Osteoblast (primary cell): ENCODE data around the gene PRDM11. TPM values are rescaled to one million over a fixed set of nuclear protein-coding genes. Genes with fewer than 3 reads are reported as not detected.

ENCODE experiments used
- DNase-seq: peaks from one replicate; pipeline ENCODE4 v3.0.0; 2011; ENCODE audit warnings: low spot score, mixed read lengths; ENCODE audit not compliant: insufficient read length; ENCODE audit errors: missing footprints
- H2AFZ ChIP-seq: 2 replicates; pipeline ENCODE4 v1.6.0; 2011; ENCODE audit warnings: mild to moderate bottlenecking, low read length
- H3K27ac ChIP-seq: 2 replicates; pipeline ENCODE4 v1.5.1; 2011; ENCODE audit warnings: mild to moderate bottlenecking, low read depth, low read length, moderate library complexity
- H3K27me3 ChIP-seq: 2 replicates; pipeline ENCODE4 v1.6.0; 2012; ENCODE audit warnings: mild to moderate bottlenecking, control low read depth, inconsistent platforms, low read length, moderate library complexity; ENCODE audit not compliant: insufficient read depth
- H3K36me3 ChIP-seq: 2 replicates; pipeline ENCODE4 v1.5.1; 2011; ENCODE audit warnings: mild to moderate bottlenecking, low read length, control low read depth, moderate library complexity; ENCODE audit not compliant: insufficient read depth
- H3K4me1 ChIP-seq: 2 replicates; pipeline ENCODE4 v1.5.1; 2011; ENCODE audit warnings: mild to moderate bottlenecking, low read length, control low read depth, moderate library complexity; ENCODE audit not compliant: insufficient read depth
- H3K4me2 ChIP-seq: 2 replicates; pipeline ENCODE4 v1.6.0; 2011; ENCODE audit warnings: mild to moderate bottlenecking, low read length; ENCODE audit not compliant: insufficient read depth
- H3K4me3 ChIP-seq: fragments of 200-600 bp; sonication (generic); 3 replicates; pipeline ENCODE4 v1.5.1; 2012; ENCODE audit warnings: mild to moderate bottlenecking, low read length, inconsistent platforms; ENCODE audit not compliant: insufficient read depth
- H3K79me2 ChIP-seq: 2 replicates; pipeline ENCODE4 v1.6.0; 2012; ENCODE audit warnings: mild to moderate bottlenecking, low read length, control low read depth, inconsistent platforms; ENCODE audit not compliant: insufficient read depth
- H3K9me3 ChIP-seq: 2 replicates; pipeline ENCODE4 v1.5.1; 2011; ENCODE audit warnings: low read depth, low read length, control low read depth
- H4K20me1 ChIP-seq: 2 replicates; pipeline ENCODE4 v1.6.0; 2012; ENCODE audit warnings: mild to moderate bottlenecking, low read length, control low read depth; ENCODE audit not compliant: insufficient read depth
- CTCF ChIP-seq: IDR thresholded peaks from 2 replicates; pipeline ENCODE4 v1.5.1; 2011; ENCODE audit warnings: mild to moderate bottlenecking, low read depth, low read length, moderate library complexity; ENCODE audit errors: extremely low read depth
- total RNA-seq: library from RNA; depleted of rRNA; stranded (reverse); fragments of >200 nt; gene quantifications from 2 replicates; pipeline ENCODE4 v1.2.3, GENCODE V29; 2012

Gene PRDM11
- total RNA-seq, 1 donor, result 5.4 TPM

- H3K4me2 ChIP-seq, result no peak overlapping the region
Measured at GRCh38 chr11:45266676-45267020, 120.2 kb downstream of the PRDM11 start.

DNA sequence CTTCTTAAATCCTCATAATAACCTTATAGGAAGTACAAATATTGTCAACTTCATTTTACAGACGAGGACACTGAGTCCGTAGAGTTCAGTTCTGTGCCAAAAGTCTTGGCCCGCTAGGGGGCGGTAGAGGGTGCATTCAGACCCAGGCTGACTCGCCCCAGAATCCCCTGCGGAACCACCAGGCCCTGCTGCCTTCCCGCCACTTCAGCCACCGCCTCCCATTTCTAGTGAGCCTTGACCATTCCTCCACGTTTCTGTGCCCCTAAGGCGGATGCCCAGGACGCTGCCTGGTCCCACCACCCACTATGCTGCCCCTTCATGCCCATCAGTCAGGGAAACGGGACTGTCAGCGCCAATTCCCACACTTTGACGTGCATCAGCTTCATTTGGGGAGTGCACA is 120.6 kb downstream of the PRDM11 start:
- no peak overlapping the region for H3K27ac ChIP-seq
- peak; percentile 16 for TF ChIP-seq CTCF
- H3K79me2 ChIP-seq, result no peaks in the 10 kb centered on the region
- no peaks in the 10 kb centered on the region for H3K36me3 ChIP-seq
- peaks cover 3% of the 10 kb centered on the region for H3K27me3 ChIP-seq
- no peak for DNase-seq
- no peak overlapping the region for H3K4me3 ChIP-seq
- no peak overlapping the region for H2AFZ ChIP-seq
- H4K20me1 ChIP-seq, result no peaks in the 10 kb centered on the region
- no peaks in the 10 kb centered on the region for H3K9me3 ChIP-seq
- H3K4me2 ChIP-seq, result no peak overlapping the region
- H3K4me1 ChIP-seq, result peaks cover 20% of the 10 kb centered on the region

More at GRCh38 chr11:45266676-45267020, 120.2 kb downstream of the PRDM11 start:
- no peak for DNase-seq
- no peak for TF ChIP-seq CTCF
- Histone ChIP-seq H3K4me3 (no peak overlapping the region), H2AFZ (no peak overlapping the region), H3K36me3 (no peaks in the 10 kb centered on the region), H3K27me3 (peaks cover 3% of the 10 kb centered on the region), H3K4me1 (peaks cover 20% of the 10 kb centered on the region), H3K27ac (no peak overlapping the region), H4K20me1 (no peaks in the 10 kb centered on the region), H3K9me3 (no peaks in the 10 kb centered on the region), H3K79me2 (no peaks in the 10 kb centered on the region)

- Histone ChIP-seq H3K9me3 (no peaks in the 10 kb centered on the region), H3K79me2 (no peaks in the 10 kb centered on the region), H4K20me1 (no peaks in the 10 kb centered on the region), H3K27me3 (peaks cover 5% of the 10 kb centered on the region), H3K4me3 (no peak overlapping the region), H3K27ac (no peak overlapping the region), H3K4me2 (no peak overlapping the region), H3K4me1 (peaks cover 18% of the 10 kb centered on the region), H2AFZ (no peak overlapping the region), H3K36me3 (no peaks in the 10 kb centered on the region)
- TF ChIP-seq CTCF, result no peak
- no peak for DNase-seq
Measured at GRCh38 chr11:45267652-45268299, 121.3 kb downstream of the PRDM11 start.

GRCh38 chr11:45269678-45270077 is 123.2 kb downstream of the PRDM11 start:
- Histone ChIP-seq H3K79me2 (no peaks in the 10 kb centered on the region), H3K4me1 (peaks cover 14% of the 10 kb centered on the region), H3K27ac (no peak overlapping the region), H3K9me3 (no peaks in the 10 kb centered on the region), H3K4me3 (no peak overlapping the region), H4K20me1 (no peaks in the 10 kb centered on the region), H3K27me3 (peaks cover 16% of the 10 kb centered on the region), H3K4me2 (no peak overlapping the region), H3K36me3 (no peaks in the 10 kb centered on the region), H2AFZ (no peak overlapping the region)
- DNase-seq, result no peak
- no peak for TF ChIP-seq CTCF
